Upper lobe of left lung (tissue), 4 donors: Measurements from ENCODE around the gene ADARB1.

Experiments used
- POLR2A ChIP-seq, 4 donors: fragments of 450-650 bp; IDR thresholded peaks; one replicate each; pipeline ENCODE4 v1.5.1; 2016 to 2017; ENCODE audit warnings: antibody characterized with exemption in 4 of 4, mild to moderate bottlenecking in 2 of 4
- POLR2AphosphoS5 ChIP-seq, 2 donors: sonication (generic); formaldehyde crosslinking; IDR thresholded peaks; one replicate each; pipeline ENCODE4 v1.5.1; 2017; ENCODE audit warnings: antibody characterized with exemption in 2 of 2
- TF ChIP-seq, protein P1 (sequence below), 6 experiments: fragments of 450-650 bp in 4 of 6; fragments of 200-600 bp in 2 of 6; sonication (generic) in 2 of 6; IDR thresholded peaks; one replicate each; pipeline ENCODE4 v1.5.1; 2016 to 2019; ENCODE audit warnings: antibody characterized with exemption in 6 of 6

DNA sequence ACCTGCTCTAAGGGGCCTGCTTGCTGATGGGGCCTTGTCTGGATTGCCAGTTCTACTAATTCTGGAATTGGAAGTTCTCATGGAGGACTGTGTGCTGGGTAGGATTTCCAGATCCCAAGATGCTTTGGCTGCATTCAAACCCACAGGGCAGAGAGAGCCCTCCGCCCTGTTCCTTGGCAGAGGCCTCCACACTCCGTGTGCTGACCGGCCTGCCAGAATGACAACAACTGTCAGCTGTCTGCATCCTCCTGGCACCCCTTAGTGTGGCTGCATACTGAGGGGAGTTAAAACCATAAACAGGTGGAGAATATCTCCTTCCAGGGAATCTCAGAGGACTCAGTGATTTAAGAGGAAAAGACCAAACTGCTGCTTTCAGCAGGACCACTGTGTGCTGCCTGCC is 60.7 kb downstream of the ADARB1 start:
- TF ChIP-seq, protein P1, sequence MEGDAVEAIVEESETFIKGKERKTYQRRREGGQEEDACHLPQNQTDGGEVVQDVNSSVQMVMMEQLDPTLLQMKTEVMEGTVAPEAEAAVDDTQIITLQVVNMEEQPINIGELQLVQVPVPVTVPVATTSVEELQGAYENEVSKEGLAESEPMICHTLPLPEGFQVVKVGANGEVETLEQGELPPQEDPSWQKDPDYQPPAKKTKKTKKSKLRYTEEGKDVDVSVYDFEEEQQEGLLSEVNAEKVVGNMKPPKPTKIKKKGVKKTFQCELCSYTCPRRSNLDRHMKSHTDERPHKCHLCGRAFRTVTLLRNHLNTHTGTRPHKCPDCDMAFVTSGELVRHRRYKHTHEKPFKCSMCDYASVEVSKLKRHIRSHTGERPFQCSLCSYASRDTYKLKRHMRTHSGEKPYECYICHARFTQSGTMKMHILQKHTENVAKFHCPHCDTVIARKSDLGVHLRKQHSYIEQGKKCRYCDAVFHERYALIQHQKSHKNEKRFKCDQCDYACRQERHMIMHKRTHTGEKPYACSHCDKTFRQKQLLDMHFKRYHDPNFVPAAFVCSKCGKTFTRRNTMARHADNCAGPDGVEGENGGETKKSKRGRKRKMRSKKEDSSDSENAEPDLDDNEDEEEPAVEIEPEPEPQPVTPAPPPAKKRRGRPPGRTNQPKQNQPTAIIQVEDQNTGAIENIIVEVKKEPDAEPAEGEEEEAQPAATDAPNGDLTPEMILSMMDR (IDR thresholded peaks at IDR 0.05): no peak
- TF ChIP-seq POLR2A (IDR thresholded peaks at IDR 0.05): no peak
- TF ChIP-seq POLR2AphosphoS5 (IDR thresholded peaks at IDR 0.05): no peak
